Activated CD4-positive, alpha-beta T cell treated with anti-CD3 and anti-CD28 coated beads, Interleukin-2, amount 50 U/mL, for 16 hours (primary cell): ENCODE data around the gene TJP1.
"Not testable (repeated sequence)": the region's sequence is repeated elsewhere in the genome, so short reads cannot be mapped to it uniquely, and the experiment has no call there.

ENCODE experiments used
- DNase-seq: peaks from one replicate; pipeline ENCODE4 v3.0.0-alpha.2; 2020

TJP1 gene

GRCh38 chr15:29698030-29698701 lies 124.1 kb downstream of the TJP1 start:
- DNase-seq: no peak

- no peak for DNase-seq
These were observed 125.1 kb downstream of the TJP1 start for GRCh38 chr15:29696950-29697738.

- not testable (repeated sequence) for DNase-seq
These were observed 125.8 kb downstream of the TJP1 start for GRCh38 chr15:29696506-29696905.

GRCh38 chr15:29695489-29696167 lies 126.6 kb downstream of the TJP1 start:
- DNase-seq: no peak

- DNase-seq: no peak
These were observed 129.0 kb downstream of the TJP1 start for GRCh38 chr15:29693225-29693624.

- no peak for DNase-seq
These were observed 129.7 kb downstream of the TJP1 start for GRCh38 chr15:29692527-29692926.

- no peak for DNase-seq
These were observed 131.3 kb downstream of the TJP1 start for GRCh38 chr15:29690765-29691475.

GRCh38 chr15:29689287-29689986 lies 132.8 kb downstream of the TJP1 start:
- DNase-seq: no peak

- DNase-seq: no peak
These were observed 133.6 kb downstream of the TJP1 start for GRCh38 chr15:29688506-29689286.

GRCh38 chr15:29687939-29688505 lies 134.2 kb downstream of the TJP1 start:
- DNase-seq: no peak

- no peak for DNase-seq
These were observed 135.0 kb downstream of the TJP1 start for GRCh38 chr15:29687204-29687815.

- DNase-seq: no peak
These were observed 135.6 kb downstream of the TJP1 start for GRCh38 chr15:29686445-29687203.

GRCh38 chr15:29686079-29686425 lies 136.2 kb downstream of the TJP1 start:
- DNase-seq: no peak

- DNase-seq: no peak
These were observed 136.9 kb downstream of the TJP1 start for GRCh38 chr15:29685156-29686078.

GRCh38 chr15:29682781-29683180 lies 139.5 kb downstream of the TJP1 start:
- DNase-seq: no peak

GRCh38 chr15:29682361-29682760 lies 139.9 kb downstream of the TJP1 start:
- no peak for DNase-seq

- DNase-seq: no peak
These were observed 140.3 kb downstream of the TJP1 start for GRCh38 chr15:29681946-29682345.

- DNase-seq: no peak
These were observed 141.0 kb downstream of the TJP1 start for GRCh38 chr15:29681166-29681845.
